SK-N-SH (cell line): ENCODE measurements around the gene ZNF814. TPM values are rescaled to one million over a fixed set of nuclear protein-coding genes. Genes with fewer than 3 reads are reported as not detected.

Experiments used
- CTCF ChIA-PET: fragments of 300-600, 350-600 bp; formaldehyde crosslinking; extraction: SDS; loops from one replicate; lab custom pipeline; 2021; lab: Yijun Ruan, JAX
- POLR2A ChIA-PET: fragments of 350-600 bp; sonication (Branson Sonifier 250); formaldehyde crosslinking; extraction: SDS; loops from one replicate; lab custom pipeline; 2020; ENCODE audit warnings: antibody characterized with exemption, inconsistent platforms; lab: Yijun Ruan, JAX
- DNase-seq: peaks from one replicate; pipeline ENCODE4 v3.0.0; 2012
- H2AFZ ChIP-seq: fragments of 200-600 bp; sonication (generic); 2 replicates; pipeline ENCODE4 v1.8.1; 2016; ENCODE audit warnings: antibody characterized with exemption, mild to moderate bottlenecking, low read depth
- H3F3A ChIP-seq: fragments of 200-600 bp; sonication (generic); replicated peaks from 2 replicates; pipeline ENCODE3; 2016; ENCODE audit warnings: antibody characterized with exemption, mild to moderate bottlenecking; ENCODE audit not compliant: insufficient read depth
- H3K27ac ChIP-seq, 2 experiments: fragments of 200-500 bp in 1 of 2; fragments of 200-600 bp in 1 of 2; sonication (Bioruptor generic) in 1 of 2; sonication (generic), shearing (Covaris generic) in 1 of 2; 2 replicates each; pipeline versions ENCODE4 v1.5.1 to v1.6.1; 2014 to 2016; ENCODE audit warnings: low read depth in 2 of 2, inconsistent platforms in 1 of 2, low read length in 1 of 2, mild to moderate bottlenecking in 1 of 2, mixed read lengths in 1 of 2
- H3K27me3 ChIP-seq: fragments of 200-600 bp; sonication (generic), shearing (Covaris generic); 2 replicates; pipeline ENCODE4 v1.6.1; 2016; ENCODE audit warnings: mixed run types; ENCODE audit not compliant: insufficient read depth
- H3K36me3 ChIP-seq, 2 experiments: fragments of 200-500 bp in 1 of 2; fragments of 200-600 bp in 1 of 2; sonication (Bioruptor generic) in 1 of 2; sonication (generic) in 1 of 2; replicated peaks in 1 of 2; 2 replicates each; pipeline versions ENCODE3 to v1.5.1; 2014 to 2016; ENCODE audit warnings: low read length in 1 of 2, mild to moderate bottlenecking in 1 of 2; ENCODE audit not compliant: insufficient read depth in 2 of 2, control insufficient read depth in 1 of 2
- H3K4me1 ChIP-seq, 2 experiments: fragments of 200-500 bp in 1 of 2; fragments of 200-600 bp in 1 of 2; sonication (Bioruptor generic) in 1 of 2; sonication (generic), shearing (Covaris generic) in 1 of 2; 2 replicates each; pipeline versions ENCODE4 v1.5.1 to v1.6.1; 2014 to 2016; ENCODE audit warnings: low read depth in 1 of 2, low read length in 1 of 2, mixed run types in 1 of 2; ENCODE audit not compliant: insufficient read depth in 2 of 2, control insufficient read depth in 1 of 2
- H3K4me2 ChIP-seq: fragments of 200-600 bp; sonication (generic), shearing (Covaris generic); 2 replicates; pipeline ENCODE4 v1.6.1; 2017; ENCODE audit warnings: mixed run types
- H3K4me3 ChIP-seq, 2 experiments: fragments of 200-500 bp in 1 of 2; fragments of 200-600 bp in 1 of 2; sonication (Bioruptor generic) in 1 of 2; sonication (generic), shearing (Covaris generic) in 1 of 2; 2 replicates each; pipeline versions ENCODE4 v1.5.1 to v1.8.1; 2014 to 2016; ENCODE audit warnings: low read depth in 2 of 2, inconsistent platforms in 1 of 2, low read length in 1 of 2, mild to moderate bottlenecking in 1 of 2, mixed read lengths in 1 of 2, moderate library complexity in 1 of 2
- H3K79me2 ChIP-seq: fragments of 200-600 bp; sonication (generic); 2 replicates; pipeline ENCODE4 v1.8.1; 2017; ENCODE audit warnings: mild to moderate bottlenecking; ENCODE audit not compliant: insufficient read depth
- H3K9ac ChIP-seq: fragments of 200-600 bp; sonication (generic); 2 replicates; pipeline ENCODE4 v1.6.1; 2017; ENCODE audit warnings: mixed run types
- H3K9me2 ChIP-seq: fragments of 200-600 bp; sonication (generic); 2 replicates; pipeline ENCODE4 v1.6.1; 2017; ENCODE audit warnings: mixed run types
- H3K9me3 ChIP-seq: fragments of 200-600 bp; sonication (generic); 2 replicates; pipeline ENCODE4 v1.6.1; 2017; ENCODE audit warnings: mixed run types, mild to moderate bottlenecking, moderate library complexity
- H4K20me1 ChIP-seq: fragments of 200-600 bp; sonication (generic); 2 replicates; pipeline ENCODE4 v1.6.1; 2017; ENCODE audit warnings: mild to moderate bottlenecking, mixed run types; ENCODE audit not compliant: insufficient read depth
- CHD2 ChIP-seq: fragments of 150-350 bp; IDR thresholded peaks from 2 replicates; pipeline ENCODE4 v1.6.1; 2018; ENCODE audit warnings: low read length; ENCODE audit not compliant: partially characterized antibody
- EZH2phosphoT487 ChIP-seq: fragments of 200-600 bp; sonication (generic); IDR thresholded peaks from 2 replicates; pipeline ENCODE4 v1.6.1; 2017; ENCODE audit warnings: low read depth, mixed run types, mild to moderate bottlenecking, antibody characterized with exemption, moderate library complexity, borderline replicate concordance
- IRF3 ChIP-seq: fragments of 150-350 bp; IDR thresholded peaks from 2 replicates; pipeline ENCODE4 v1.6.1; 2016; ENCODE audit warnings: mild to moderate bottlenecking, low read depth, low read length
- JUND ChIP-seq: IDR thresholded peaks from 2 replicates; pipeline ENCODE4 v1.4.0; 2012
- MAX ChIP-seq: IDR thresholded peaks from 2 replicates; pipeline ENCODE4 v1.4.0; 2012; ENCODE audit warnings: low read depth
- MEF2A ChIP-seq: IDR thresholded peaks from 2 replicates; pipeline ENCODE4 v1.4.0; 2012; ENCODE audit warnings: low read depth, borderline replicate concordance
- MXI1 ChIP-seq: IDR thresholded peaks from 2 replicates; pipeline ENCODE4 v1.6.1; 2012; ENCODE audit warnings: mild to moderate bottlenecking, low read depth, low read length, improper control_type of control experiment
- NFIC ChIP-seq: IDR thresholded peaks from 2 replicates; pipeline ENCODE4 v1.4.0; 2012; ENCODE audit warnings: borderline replicate concordance
- RAD21 ChIP-seq: IDR thresholded peaks from 2 replicates; pipeline ENCODE4 v1.6.1; 2012; ENCODE audit warnings: mild to moderate bottlenecking, low read length
- REST ChIP-seq: IDR thresholded peaks from 2 replicates; pipeline ENCODE4 v1.6.1; 2012; ENCODE audit warnings: mild to moderate bottlenecking, low read depth, low read length, moderate library complexity
- RFX5 ChIP-seq: IDR thresholded peaks from 2 replicates; pipeline ENCODE4 v1.6.1; 2012; ENCODE audit warnings: mild to moderate bottlenecking, improper control_type of control experiment, low read length
- SMC3 ChIP-seq: IDR thresholded peaks from 2 replicates; pipeline ENCODE4 v1.6.1; 2012; ENCODE audit warnings: low read depth, low read length, improper control_type of control experiment
- TAF1 ChIP-seq: IDR thresholded peaks from 2 replicates; pipeline ENCODE4 v1.6.1; 2012; ENCODE audit warnings: low read depth, mild to moderate bottlenecking, low read length, moderate library complexity, borderline replicate concordance
- TEAD4 ChIP-seq: IDR thresholded peaks from 2 replicates; pipeline ENCODE4 v1.4.0; 2012; ENCODE audit warnings: mild to moderate bottlenecking, borderline replicate concordance; ENCODE audit not compliant: insufficient read depth
- USF2 ChIP-seq: fragments of 150-350 bp; IDR thresholded peaks from 2 replicates; pipeline ENCODE4 v1.6.1; 2017; ENCODE audit warnings: antibody characterized with exemption, low read length, low read depth, borderline replicate concordance
- YY1 ChIP-seq: IDR thresholded peaks from 2 replicates; pipeline ENCODE4 v1.4.0; 2012; ENCODE audit warnings: low read depth, mild to moderate bottlenecking
- ZBTB33 ChIP-seq: IDR thresholded peaks from 2 replicates; pipeline ENCODE4 v1.4.0; 2012; ENCODE audit warnings: low read depth, borderline replicate concordance
- WGBS: methylation state at CpG from one replicate; pipeline ENCODE4 v1.1.6; 2017; ENCODE audit warnings: low lambda C conversion rate; 5-methylcytosine and 5-hydroxymethylcytosine counted together
- polyA plus RNA-seq, 3 experiments: library from polyadenylated mRNA; depleted of rRNA; stranded (reverse); fragments of >200 nt; gene quantifications; 2 replicates each; pipeline ENCODE4 v1.2.3, GENCODE V29; 2012

ZNF814 gene
- polyA plus RNA-seq, 1 of the 3 experiments (the other 2 are of a cell fraction), result 4.3 TPM

- TF ChIP-seq RAD21 (no peak), SMC3 (no peak), MEF2A (no peak), REST (no peak), ZBTB33 (no peak), JUND (no peak), MAX (no peak), CHD2 (no peak), TEAD4 (no peak), YY1 (no peak), USF2 (no peak), MXI1 (no peak), IRF3 (no peak), TAF1 (no peak), EZH2phosphoT487 (no peak), NFIC (no peak), RFX5 (no peak)
- Histone ChIP-seq H3K4me2 (no peak overlapping the region), H3K4me1 (no peaks in the 10 kb centered on the region), H2AFZ (no peak overlapping the region), H3K9ac (no peak overlapping the region), H3K27ac (no peak overlapping the region), H3K4me3 (no peak overlapping the region), H3K9me2 (no peaks in the 10 kb centered on the region), H3K9me3 (0 out of 2 replicates have a peak, but pooled peaks cover 6% of the 10 kb centered on the region), H3K27me3 (no peaks in the 10 kb centered on the region), H3K36me3 (peaks cover 6 to 26% of the 10 kb centered on the region in 2 experiments), H4K20me1 (no peaks in the 10 kb centered on the region), H3K79me2 (peaks cover 3% of the 10 kb centered on the region; the same call in 1 of the 2 replicates), H3F3A (no peaks in the 10 kb centered on the region)
- POLR2A ChIA-PET, result no interaction called here
- CTCF ChIA-PET, result interaction anchor here (1.2 kb wide), 1 partner anchor 16 kb away, joined by 3 read pairs; no protein-coding TSS in a partner anchor
- DNase-seq, result no peak
- 68% methylated on average over 6 of the region's 7 CpGs for WGBS
Observed at GRCh38 chr19:57903618-57904184, 14.9 kb upstream of the ZNF814 start.
